ENCODE results near the gene CACNA1F.
A peak's percentile ranks its signal among the peaks of the same experiment; 100 is the strongest.
"Not testable (repeated sequence)": the region's sequence is repeated elsewhere in the genome, so short reads cannot be mapped to it uniquely, and the experiment has no call there.

The CACNA1F gene

GRCh38 chrX:49176421-49177326 is 56.5 kb downstream of the CACNA1F start:
- H3K4me3 ChIP-seq (replicated peaks; ENCODE audit: low read depth, low read length), result no peak overlapping the region
- no peak for DNase-seq (ENCODE audit: extremely low read depth, low read depth)
- no peak for TF ChIP-seq CTCF (IDR thresholded peaks at IDR 0.05; ENCODE audit: low read depth, low read length, missing control alignments)

GRCh38 chrX:49175435-49176274 is 57.5 kb downstream of the CACNA1F start:
- H3K4me3 ChIP-seq (replicated peaks; ENCODE audit: low read depth, low read length), result no peak overlapping the region
- DNase-seq (ENCODE audit: extremely low read depth, low read depth), result no peak
- TF ChIP-seq CTCF (IDR thresholded peaks at IDR 0.05; ENCODE audit: low read depth, low read length, missing control alignments), result no peak

- no peak overlapping the region for H3K4me3 ChIP-seq (replicated peaks; ENCODE audit: low read depth, low read length)
- DNase-seq (ENCODE audit: extremely low read depth, low read depth), result no peak
- TF ChIP-seq CTCF (IDR thresholded peaks at IDR 0.05; ENCODE audit: low read depth, low read length, missing control alignments), result no peak
Measured at GRCh38 chrX:49174723-49175122, 58.4 kb downstream of the CACNA1F start.

- H3K4me3 ChIP-seq (replicated peaks; ENCODE audit: low read depth, low read length), result peak overlapping the region; percentile 65
- not testable (repeated sequence) for DNase-seq (ENCODE audit: extremely low read depth, low read depth)
Measured at GRCh38 chrX:49173544-49173943, 59.6 kb downstream of the CACNA1F start.

- H3K4me3 ChIP-seq (replicated peaks; ENCODE audit: low read depth, low read length), result peak overlapping the region; percentile 65
- no peak for TF ChIP-seq CTCF (IDR thresholded peaks at IDR 0.05; ENCODE audit: low read depth, low read length, missing control alignments)
- no peak for DNase-seq (ENCODE audit: extremely low read depth, low read depth)
Measured at GRCh38 chrX:49172280-49172780, 60.8 kb downstream of the CACNA1F start.

- TF ChIP-seq CTCF (IDR thresholded peaks at IDR 0.05; ENCODE audit: low read depth, low read length, missing control alignments), result no peak
- H3K4me3 ChIP-seq (replicated peaks; ENCODE audit: low read depth, low read length), result peak within 1 kb of the TSS; percentile 65
- no peak for DNase-seq (ENCODE audit: extremely low read depth, low read depth)
Measured at GRCh38 chrX:49171752-49172279, 61.3 kb downstream of the CACNA1F start, which contains the start of gene PLP2. Gene PLP2 (plus strand): TSS chrX:49171898. CDS start chrX:49172001, 103 bp downstream.

Data from HFF-Myc (cell line).